ENCODE data around the gene TMEM123.

DNA sequence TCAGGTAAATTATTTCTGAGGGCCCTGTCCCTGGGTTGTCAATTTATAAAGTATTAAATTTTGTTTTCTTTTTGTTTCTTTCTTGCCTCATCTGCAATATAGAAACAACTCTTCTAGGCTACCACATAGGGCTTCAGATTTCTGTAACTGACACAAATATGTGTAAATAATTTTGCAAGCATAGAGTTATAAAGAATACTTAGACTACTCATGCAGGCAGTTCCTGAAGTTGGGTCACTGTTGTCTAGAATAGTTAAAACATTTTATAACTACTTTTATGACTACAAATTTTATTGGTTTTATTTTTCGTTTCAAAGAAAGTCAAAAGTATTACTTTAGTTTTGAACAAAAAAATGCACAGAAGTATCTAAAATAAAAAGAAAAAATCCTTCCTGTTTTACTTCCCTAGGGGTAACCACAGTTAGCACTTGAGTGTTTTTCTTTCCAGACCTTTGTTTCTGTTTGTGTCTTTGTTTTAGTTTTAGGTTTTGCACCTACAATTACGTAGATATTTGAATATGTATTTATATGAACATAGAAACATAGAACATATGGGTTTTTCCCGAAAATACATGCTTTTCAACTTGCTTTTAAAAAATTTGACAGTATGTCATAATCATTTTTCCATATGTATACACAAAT lies 12.4 kb upstream of the TMEM123 start:
- TF ChIP-seq, protein P1, sequence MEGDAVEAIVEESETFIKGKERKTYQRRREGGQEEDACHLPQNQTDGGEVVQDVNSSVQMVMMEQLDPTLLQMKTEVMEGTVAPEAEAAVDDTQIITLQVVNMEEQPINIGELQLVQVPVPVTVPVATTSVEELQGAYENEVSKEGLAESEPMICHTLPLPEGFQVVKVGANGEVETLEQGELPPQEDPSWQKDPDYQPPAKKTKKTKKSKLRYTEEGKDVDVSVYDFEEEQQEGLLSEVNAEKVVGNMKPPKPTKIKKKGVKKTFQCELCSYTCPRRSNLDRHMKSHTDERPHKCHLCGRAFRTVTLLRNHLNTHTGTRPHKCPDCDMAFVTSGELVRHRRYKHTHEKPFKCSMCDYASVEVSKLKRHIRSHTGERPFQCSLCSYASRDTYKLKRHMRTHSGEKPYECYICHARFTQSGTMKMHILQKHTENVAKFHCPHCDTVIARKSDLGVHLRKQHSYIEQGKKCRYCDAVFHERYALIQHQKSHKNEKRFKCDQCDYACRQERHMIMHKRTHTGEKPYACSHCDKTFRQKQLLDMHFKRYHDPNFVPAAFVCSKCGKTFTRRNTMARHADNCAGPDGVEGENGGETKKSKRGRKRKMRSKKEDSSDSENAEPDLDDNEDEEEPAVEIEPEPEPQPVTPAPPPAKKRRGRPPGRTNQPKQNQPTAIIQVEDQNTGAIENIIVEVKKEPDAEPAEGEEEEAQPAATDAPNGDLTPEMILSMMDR (IDR thresholded peaks at IDR 0.05) = no peak
- TF ChIP-seq EZH2 (IDR thresholded peaks at IDR 0.05; ENCODE audit: borderline replicate concordance, insufficient read depth, low read depth, low read length, poor library complexity, severe bottlenecking) = no peak

Measured in B cell (primary cell).